GM18867 (cell line): ENCODE results near the gene RAG1.
"Not testable (repeated sequence)": the region's sequence is repeated elsewhere in the genome, so short reads cannot be mapped to it uniquely, and the experiment has no call there.

ENCODE experiments used
- ATAC-seq: cut with Tn5 transposase; IDR thresholded peaks from one replicate; pipeline ENCODE4 v1.9.1; 2021; ENCODE audit warnings: mild to moderate bottlenecking, moderate library complexity; ENCODE audit not compliant: unreplicated experiment

Gene RAG1

DNA sequence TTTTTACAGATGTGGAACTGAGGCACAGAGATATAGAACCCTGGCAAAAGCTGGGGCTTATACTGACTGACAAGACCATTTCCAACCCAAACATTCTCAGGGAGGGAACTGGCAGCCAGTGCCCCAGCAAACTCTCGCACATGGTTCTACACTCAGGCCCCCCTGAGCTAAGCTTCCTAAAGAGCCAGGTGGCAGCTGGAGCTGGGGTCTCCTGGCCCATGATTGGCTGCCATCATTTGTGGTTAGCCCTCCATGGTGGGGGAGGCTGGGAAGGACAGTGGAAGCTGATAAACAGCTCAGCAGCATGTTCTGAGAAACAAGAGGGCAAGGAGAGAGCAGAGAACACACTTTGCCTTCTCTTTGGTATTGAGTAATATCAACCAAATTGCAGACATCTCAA is at the start of gene RAG1:
Gene RAG1, plus strand, starts transcription at position 314 of the 400 bp plus-strand sequence. CDS start 5,298 bp downstream, outside the sequence.
- ATAC-seq, result no peak

DNA sequence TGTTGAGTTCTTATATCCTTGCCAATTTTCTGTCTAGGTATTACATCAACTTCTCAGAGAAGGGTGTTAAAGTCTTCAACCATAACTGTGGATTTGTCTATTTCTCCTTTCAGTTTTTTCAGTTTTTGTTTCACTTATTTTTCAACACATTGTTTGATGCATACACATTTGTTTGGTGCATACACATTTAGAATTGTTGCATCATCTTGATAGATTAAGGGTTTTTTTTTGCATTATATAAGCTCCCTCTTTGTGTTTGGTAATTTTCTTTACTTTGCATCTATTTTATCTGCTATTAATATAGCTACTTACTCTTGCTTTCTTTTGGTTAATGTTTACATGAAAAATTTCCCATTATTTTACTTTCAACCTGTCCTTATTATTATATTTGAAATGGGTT is 37.0 kb upstream of the RAG1 start:
- no peak for ATAC-seq

DNA sequence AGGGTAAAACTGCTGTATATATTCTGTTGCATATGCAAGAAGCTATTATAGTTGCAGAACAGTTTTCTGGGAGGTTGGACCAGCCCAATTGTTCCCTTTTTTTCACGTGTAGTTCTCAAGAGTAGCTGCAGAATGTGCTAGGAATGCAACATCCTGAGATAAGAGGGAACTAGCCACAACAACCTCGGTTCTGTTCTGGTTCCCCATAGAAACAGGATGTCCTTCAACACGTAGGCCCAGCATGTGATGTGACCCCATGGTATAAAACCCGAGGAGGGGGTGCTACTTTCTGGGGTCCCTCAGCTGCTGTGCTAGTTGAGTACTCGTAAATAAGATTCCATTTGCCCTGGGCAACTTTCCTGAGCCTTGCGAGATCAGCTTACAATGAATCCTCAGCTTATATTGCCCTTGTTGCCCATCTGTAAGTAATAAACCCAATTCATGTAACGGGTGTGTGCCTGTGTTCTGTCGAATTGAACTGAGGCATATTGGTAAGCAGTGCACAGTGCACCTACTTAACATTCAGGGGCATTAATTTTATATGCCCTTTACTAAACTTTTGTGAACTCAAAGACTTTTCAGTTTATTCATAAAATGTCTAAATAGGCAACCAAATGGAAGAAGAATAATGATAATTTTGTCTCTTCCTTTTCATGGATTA is 34.7 kb upstream of the RAG1 start:
- ATAC-seq, result no peak

DNA sequence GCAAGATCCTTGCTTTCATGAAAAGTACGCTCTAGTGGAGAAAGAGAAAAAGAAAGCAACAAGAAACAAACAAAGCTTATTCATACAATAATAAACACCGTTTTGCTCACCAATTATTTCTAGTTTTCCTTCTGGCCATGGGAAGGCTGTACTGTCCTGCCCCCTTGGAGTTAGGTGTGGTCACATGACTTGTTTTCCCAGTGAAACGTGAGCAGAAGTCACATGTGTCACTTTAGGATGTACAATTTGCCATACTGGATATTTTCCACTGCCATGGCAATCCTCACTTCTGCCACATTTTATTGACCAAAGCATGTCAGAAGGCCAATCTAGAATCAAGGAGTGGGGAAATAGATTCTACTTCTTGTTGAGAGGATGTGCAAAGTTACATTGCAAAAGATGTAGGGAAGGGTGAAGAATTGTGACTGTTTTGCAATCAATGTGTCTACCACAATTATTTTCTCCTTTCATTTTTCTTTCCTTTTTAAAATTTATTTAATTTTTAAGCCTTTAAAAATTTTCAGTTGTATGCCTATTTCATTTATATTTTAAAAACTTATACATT is 33.4 kb upstream of the RAG1 start:
- ATAC-seq, result no peak

DNA sequence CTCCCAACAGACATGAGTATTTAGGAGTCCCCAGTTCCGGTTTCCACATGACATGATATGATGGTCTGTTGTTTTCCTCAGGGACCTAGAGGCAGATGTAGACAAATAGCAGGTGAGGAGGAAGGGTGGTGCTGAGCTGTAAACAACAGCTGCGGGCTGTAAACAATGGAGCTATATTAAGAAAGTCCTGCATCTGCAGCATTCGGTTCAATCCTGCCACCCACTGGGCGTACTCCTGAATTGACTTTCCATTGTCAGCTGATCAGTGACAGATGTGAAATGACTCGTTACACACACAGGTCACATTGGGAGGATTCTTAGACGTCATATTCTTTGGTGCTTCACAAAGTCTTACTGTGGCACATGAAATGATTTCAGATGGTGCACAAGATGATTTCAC is 26.8 kb upstream of the RAG1 start:
- peak; percentile 100 for ATAC-seq

DNA sequence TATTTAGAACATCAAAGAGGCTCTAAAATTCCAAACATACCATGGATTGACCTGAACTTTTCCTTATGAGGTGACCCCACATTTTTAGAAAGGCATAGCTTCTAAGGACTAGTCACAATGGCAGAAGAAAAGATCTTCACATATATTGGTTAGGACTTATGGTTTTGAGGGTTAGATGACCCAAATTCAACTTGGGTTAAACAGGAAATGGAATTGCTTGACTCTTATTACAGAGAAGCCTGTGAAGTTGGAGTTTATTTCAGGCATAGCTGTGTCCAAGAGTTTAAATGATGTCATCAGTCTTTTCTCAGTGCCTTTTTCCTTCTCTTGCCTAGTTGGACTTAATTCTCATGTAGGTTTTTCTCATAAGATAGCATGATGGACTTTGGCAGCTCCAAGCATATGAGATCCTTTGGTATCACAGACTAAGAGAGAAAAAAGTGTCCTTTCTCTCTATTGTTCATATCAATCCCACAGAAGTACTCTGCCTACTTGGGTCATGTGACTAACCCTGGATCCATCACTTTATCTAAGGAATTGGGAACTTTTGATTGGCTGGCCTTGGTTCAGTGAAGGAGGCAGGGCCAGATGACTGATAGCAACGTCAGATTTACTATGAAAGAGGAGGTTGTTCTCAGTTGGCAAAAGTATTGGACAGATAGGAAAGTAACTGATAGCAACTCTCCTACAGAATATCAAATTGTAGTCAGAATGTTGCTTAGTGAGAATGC is 17.3 kb upstream of the RAG1 start:
- ATAC-seq, result no peak

DNA sequence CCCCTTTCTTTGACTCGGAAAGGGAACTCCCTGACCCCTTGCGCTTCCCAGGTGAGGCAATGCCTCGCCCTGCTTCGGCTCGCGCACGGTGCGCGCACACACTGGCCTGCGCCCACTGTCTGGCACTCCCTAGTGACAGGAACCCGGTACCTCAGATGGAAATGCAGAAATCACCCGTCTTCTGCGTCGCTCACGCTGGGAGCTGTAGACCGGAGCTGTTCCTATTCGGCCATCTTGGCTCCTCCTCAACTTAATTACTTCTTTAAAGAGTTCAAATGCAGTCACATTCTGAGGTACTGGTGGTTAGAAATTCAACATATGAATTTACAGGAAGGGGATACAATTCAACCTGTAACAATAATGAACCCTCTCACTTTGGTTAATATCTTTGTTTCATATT is 10.4 kb upstream of the RAG1 start:
- not testable (repeated sequence) for ATAC-seq

DNA sequence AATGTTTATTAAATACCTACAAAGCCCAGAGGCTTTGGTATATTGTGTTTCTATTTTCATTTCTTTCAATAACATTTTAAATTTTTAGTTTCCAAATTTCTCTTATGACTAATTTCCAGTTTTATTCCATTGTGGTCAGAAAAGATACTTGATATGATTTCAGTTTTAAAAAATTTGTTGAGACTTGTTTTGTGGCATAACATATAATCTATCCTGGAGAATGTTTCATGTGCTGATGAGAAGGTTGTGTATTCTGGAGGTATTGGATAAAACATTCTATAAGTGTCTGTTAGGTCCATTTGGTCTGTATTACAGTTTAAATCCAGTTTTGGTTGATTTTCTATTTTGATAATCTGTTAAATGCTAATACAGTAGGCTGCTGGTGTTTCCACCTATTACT is 9.8 kb upstream of the RAG1 start:
- ATAC-seq, result no peak

DNA sequence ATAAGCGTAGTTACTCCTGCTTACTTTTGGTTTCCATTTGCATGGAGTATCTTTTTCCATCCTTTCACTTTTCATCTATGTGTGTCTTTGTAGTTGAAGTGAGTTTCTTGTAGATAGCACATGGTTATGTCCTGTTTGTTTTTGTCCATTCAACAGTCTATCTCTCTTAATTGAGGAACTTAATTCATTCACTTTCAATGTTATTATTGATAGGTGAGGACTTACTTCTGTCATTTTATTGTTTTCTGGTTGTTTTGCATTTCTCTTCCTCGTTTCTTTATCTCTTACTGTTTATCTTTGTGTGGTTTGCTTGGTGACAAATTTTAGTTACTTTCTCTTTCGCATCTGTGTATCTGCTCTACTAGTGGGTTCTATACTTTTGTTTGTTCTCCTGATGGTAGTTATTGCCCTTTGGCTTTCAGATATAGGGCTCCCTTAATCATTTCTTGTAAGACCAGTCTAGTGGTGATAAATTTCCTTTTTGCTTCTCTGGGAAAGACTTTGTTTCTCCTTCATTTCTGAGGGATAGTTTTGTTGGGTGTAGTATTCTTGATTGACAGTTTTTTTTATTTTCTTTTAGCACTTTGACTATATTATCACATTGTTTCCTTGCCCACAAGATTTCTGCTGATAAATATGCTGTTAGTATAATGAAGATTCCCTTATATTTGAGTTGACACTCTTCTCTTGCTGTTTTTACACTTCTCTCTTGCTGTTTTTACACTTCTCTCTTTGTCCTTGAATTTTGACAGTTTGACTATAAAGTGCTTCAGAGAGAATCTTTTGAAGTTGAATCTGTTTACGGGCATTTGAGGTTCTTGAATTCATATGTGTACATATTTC is 9.0 kb upstream of the RAG1 start:
- peak; percentile 99 for ATAC-seq

DNA sequence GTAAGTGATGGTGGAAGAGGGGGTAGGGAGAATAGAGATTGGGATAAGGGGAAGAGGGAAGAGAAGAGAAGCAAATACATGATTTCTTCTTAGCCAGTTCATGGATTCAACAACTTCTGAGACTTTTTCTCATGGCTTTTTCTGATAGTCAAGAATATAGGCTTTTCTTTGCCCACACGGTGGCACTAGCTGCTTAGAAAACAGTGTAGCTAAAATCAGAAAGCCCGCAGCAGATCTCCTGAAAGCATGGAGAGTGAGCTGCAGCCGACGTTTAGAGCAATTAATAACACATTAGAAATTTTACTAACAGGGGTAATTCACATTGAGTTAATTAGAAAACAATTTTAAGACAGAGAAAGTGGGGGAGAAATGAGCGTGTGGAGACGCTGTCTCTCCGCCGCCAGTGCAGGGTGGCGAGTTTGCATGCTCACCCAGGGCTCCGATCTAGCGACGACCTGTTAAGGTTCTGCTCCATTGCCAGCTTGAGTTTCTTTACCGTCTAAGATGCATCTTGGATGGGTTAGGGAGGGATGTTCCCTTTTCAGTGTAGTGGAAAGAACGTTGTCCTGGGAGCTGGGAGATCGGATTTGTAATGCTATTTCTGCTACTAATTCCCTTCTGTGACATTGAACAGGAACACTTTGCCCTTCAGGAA is 3.3 kb upstream of the RAG1 start:
- peak; percentile 68 for ATAC-seq

DNA sequence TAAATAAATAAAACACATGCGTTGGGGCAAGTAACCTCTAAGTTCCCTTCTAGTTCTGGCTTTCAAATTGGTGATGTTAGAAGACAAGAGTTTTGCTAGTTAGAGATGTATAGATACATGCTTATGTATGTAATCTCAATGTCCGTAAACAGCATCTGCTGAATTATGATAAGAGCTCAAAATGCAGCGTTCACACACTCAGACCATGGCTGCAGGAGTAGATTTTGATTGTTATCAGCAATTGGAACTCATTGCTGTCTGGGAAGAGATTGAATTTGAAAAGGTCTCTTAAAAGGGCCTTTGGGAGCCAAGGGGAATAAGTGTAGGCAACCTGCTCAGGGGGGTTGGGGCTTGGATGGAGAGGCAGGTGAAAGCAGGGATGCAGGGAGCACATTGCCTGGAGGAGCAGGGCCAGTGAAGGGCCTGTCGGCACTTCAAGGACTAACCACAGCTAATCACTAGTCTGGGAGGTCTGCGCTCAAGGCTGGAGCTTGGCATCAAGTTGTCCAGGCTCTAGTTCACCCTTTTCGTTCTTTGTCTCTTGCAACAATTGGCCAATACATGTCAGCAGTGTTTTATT is 2.7 kb upstream of the RAG1 start:
- ATAC-seq, result no peak

DNA sequence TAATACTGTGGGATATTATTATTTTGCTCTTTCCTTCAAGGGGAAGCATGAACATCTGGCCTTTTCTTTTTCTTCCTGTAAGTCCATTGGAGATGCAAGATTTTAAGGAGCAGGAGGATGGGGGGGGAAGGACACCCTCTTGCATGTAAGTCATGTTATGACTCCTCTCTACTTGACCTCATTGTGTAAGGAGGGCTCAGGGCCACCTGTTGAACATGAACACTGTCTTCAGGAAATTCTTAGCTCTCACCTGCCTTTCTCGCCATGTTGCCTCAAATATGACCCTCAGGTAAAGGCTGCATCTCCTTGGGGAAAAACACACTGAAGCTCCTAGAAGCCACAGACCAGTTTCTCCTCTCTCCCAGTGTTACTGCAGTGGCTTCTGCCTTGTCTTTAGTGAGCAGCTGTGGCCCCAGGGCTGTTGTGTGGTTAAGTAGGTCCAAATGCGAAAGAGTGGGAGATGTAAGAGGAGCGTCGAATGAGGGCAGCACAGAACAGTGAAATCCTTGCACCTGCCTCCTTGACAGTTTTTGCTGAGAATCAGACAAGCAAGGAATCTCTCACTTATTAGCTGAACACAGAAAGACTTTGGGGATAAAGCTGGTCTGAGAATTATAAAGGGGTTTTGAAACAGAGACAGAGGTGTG is 1.3 kb upstream of the RAG1 start:
- no peak for ATAC-seq

DNA sequence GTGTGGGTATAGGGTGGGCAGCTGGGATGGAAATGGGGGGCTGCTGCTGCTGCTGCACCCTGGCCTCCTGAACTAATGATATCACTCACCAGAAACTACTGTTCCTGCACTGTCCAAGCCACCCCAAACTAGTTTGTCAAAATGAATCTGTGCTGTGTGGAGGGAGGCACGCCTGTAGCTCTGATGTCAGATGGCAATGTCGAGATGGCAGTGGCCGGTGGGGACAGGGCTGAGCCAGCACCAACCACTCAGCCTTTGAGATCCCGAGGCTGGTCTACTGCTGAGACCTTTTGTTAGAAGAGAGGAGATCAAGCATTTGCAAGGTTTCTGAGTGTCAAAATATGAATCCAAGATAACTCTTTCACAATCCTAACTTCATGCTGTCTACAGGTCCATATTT is 1.3 kb downstream of the RAG1 start:
- no peak for ATAC-seq

DNA sequence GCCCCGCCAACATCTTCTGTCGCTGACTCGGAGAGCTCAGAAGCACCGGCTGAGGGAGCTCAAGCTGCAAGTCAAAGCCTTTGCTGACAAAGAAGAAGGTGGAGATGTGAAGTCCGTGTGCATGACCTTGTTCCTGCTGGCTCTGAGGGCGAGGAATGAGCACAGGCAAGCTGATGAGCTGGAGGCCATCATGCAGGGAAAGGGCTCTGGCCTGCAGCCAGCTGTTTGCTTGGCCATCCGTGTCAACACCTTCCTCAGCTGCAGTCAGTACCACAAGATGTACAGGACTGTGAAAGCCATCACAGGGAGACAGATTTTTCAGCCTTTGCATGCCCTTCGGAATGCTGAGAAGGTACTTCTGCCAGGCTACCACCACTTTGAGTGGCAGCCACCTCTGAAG is 6.7 kb downstream of the RAG1 start:
- ATAC-seq, result no peak

DNA sequence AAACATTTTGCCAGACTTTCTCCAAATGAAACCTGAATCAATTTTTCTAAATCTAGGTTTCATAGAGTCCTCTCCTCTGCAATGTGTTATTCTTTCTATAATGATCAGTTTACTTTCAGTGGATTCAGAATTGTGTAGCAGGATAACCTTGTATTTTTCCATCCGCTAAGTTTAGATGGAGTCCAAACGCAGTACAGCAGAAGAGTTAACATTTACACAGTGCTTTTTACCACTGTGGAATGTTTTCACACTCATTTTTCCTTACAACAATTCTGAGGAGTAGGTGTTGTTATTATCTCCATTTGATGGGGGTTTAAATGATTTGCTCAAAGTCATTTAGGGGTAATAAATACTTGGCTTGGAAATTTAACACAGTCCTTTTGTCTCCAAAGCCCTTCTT is 9.6 kb downstream of the RAG1 start:
- no peak for ATAC-seq

DNA sequence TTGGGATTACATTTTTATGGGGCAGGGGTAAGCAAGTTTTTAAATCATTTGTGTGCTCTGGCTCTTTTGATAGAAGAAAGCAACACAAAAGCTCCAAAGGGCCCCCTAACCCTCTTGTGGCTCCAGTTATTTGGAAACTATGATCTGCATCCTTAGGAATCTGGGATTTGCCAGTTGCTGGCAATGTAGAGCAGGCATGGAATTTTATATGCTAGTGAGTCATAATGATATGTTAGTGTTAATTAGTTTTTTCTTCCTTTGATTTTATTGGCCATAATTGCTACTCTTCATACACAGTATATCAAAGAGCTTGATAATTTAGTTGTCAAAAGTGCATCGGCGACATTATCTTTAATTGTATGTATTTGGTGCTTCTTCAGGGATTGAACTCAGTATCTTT is 10.1 kb downstream of the RAG1 start:
- ATAC-seq, result no peak

DNA sequence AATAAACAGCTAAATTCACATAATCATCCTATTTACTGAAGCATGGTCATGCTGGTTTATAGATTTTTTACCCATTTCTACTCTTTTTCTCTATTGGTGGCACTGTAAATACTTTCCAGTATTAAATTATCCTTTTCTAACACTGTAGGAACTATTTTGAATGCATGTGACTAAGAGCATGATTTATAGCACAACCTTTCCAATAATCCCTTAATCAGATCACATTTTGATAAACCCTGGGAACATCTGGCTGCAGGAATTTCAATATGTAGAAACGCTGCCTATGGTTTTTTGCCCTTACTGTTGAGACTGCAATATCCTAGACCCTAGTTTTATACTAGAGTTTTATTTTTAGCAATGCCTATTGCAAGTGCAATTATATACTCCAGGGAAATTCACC is 10.7 kb downstream of the RAG1 start:
- no peak for ATAC-seq

DNA sequence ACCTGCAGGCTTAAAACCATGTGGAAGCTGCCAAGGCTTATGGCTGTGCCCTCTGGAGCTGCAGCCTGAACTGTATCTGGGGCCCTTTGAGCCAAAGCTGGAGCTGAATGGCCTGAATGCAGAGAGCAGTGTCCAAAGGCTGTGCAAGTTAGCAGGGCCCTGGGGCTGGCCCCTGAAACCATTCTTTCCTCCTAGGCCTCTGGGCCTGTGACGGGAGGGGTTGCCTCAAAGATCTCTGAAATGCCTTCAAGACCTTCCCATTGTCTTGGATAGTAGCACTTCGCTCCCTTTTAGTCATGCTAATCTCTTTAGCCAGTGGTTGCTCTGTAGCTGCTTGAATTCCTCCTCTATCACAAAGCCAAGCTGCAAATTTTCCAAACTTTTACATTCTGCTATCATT is 13.7 kb downstream of the RAG1 start:
- ATAC-seq, result no peak

DNA sequence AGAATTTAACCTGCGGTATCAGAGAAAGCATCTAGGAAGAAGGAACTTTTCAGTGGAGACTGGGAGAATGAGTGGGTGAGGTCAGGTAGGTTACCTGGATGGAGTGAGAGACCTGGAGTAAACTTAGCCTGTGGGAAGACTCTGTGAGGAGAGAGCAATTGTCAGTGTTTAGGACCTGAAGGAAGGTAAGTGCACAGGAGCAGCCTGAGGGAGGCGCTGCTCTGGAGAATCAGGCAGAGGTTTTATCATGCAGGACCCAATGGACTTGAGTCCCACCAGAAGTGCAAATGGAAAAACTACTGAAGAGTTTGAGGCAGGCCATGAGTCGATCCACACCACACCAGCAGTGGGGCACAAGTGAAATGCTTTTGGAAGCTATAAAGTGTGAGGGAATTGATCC is 15.9 kb downstream of the RAG1 start:
- no peak for ATAC-seq

DNA sequence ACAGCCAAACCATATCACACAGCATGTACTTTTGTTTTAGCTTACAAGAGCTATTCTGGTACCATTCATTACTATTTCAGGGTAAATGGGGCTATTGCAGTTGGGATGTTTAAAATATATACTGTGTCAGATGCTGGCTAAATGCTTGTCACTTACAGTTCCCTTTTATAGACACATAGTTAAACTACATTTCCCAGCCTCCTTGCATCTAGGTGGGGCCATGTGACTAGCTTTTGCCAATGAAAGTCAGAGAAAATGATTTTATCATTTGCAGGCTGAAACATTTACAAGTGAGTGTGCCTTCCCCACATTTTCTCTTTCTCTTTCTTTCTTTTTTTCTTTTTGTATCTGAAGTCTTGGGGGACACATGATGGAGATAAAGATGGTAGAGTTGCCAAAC is 18.7 kb downstream of the RAG1 start:
- ATAC-seq, result peak; percentile 71
